SK-N-MC (cell line): ENCODE measurements around the gene CLEC9A.

Source experiments
- EZH2 ChIP-seq: fragments of 200-600 bp; sonication (generic); IDR thresholded peaks from one replicate; pipeline ENCODE4 v1.6.1; 2017; ENCODE audit warnings: antibody characterized with exemption
- POLR2AphosphoS5 ChIP-seq: IDR thresholded peaks from 2 replicates; pipeline ENCODE4 v1.6.1; 2012; ENCODE audit warnings: mild to moderate bottlenecking, low read depth, low read length, borderline replicate concordance

GRCh38 chr12:10082117-10082874, 51.8 kb downstream of the CLEC9A start:
- TF ChIP-seq EZH2 (no peak), POLR2AphosphoS5 (no peak)
